IMR-90 (cell line): ENCODE measurements around the gene GNMT. TPM values are rescaled to one million over a fixed set of nuclear protein-coding genes. Genes with fewer than 3 reads are reported as not detected.

Experiments
- ATAC-seq: fragments of 200-7000 bp; cut with Tn5 transposase; 2 replicates; pipeline ENCODE4 v1.9.1; 2020; ENCODE audit warnings: low read depth, mild to moderate bottlenecking, moderate library complexity
- BruUV-seq: library from RNA; stranded (reverse); fragments of 400-500 nt; replicated peaks from 2 replicates; lab custom pipeline; 2021; lab: Mats Ljungman, UMichigan
- CTCF ChIA-PET: fragments of 300-600 bp; formaldehyde crosslinking; extraction: SDS; loops from one replicate; lab custom pipeline; 2021; ENCODE audit warnings: antibody characterized with exemption; lab: Yijun Ruan, JAX
- POLR2A ChIA-PET: fragments of 300-600 bp; sonication (Branson Sonifier 250); formaldehyde crosslinking; loops from one replicate; lab custom pipeline; 2022; ENCODE audit warnings: antibody characterized with exemption; ENCODE audit not compliant: unreplicated experiment; lab: Charles Lee
- DNase-seq: peaks from one replicate; pipeline ENCODE4 v3.0.0; 2013
- H2AFZ ChIP-seq: replicated peaks from 2 replicates; pipeline ENCODE3; 2013; ENCODE audit warnings: low read length, mild to moderate bottlenecking; ENCODE audit not compliant: poor library complexity
- H2AK5ac ChIP-seq: 2 replicates; pipeline ENCODE4 v1.6.1; 2013; ENCODE audit warnings: low read depth, low read length, inconsistent platforms
- H2AK9ac ChIP-seq: replicated peaks from 2 replicates; pipeline ENCODE3; 2013; ENCODE audit warnings: mild to moderate bottlenecking, low read depth, low read length, moderate library complexity; ENCODE audit not compliant: poor library complexity
- H2BK120ac ChIP-seq: 2 replicates; pipeline ENCODE4 v1.6.1; 2013; ENCODE audit warnings: low read depth, low read length, inconsistent platforms
- H2BK15ac ChIP-seq: 3 replicates; pipeline ENCODE4 v1.6.1; 2013; ENCODE audit warnings: low read depth, low read length, inconsistent platforms
- H2BK20ac ChIP-seq: 2 replicates; pipeline ENCODE4 v1.6.1; 2013; ENCODE audit warnings: low read depth, mild to moderate bottlenecking, inconsistent platforms, low read length, moderate library complexity
- H2BK5ac ChIP-seq: 2 replicates; pipeline ENCODE4 v1.6.1; 2013; ENCODE audit warnings: mild to moderate bottlenecking, low read depth, low read length, inconsistent platforms; ENCODE audit not compliant: poor library complexity, severe bottlenecking
- H3K14ac ChIP-seq: replicated peaks from 2 replicates; pipeline ENCODE4 v1.6.1; 2013; ENCODE audit warnings: low read depth, low read length, inconsistent platforms
- H3K18ac ChIP-seq: 2 replicates; pipeline ENCODE4 v1.6.1; 2013; ENCODE audit warnings: low read depth, low read length, control low read depth
- H3K23ac ChIP-seq: 2 replicates; pipeline ENCODE4 v1.6.1; 2013; ENCODE audit warnings: low read depth, low read length, inconsistent platforms
- H3K27ac ChIP-seq: 2 replicates; pipeline ENCODE4 v1.5.1; 2013; ENCODE audit warnings: mild to moderate bottlenecking, control low read depth, low read length; ENCODE audit not compliant: insufficient read depth
- H3K27me3 ChIP-seq: 2 replicates; pipeline ENCODE4 v1.6.1; 2013; ENCODE audit warnings: low read length; ENCODE audit not compliant: control insufficient read depth, insufficient read depth
- H3K36me3 ChIP-seq: 2 replicates; pipeline ENCODE4 v1.6.1; 2013; ENCODE audit warnings: low read length, mixed read lengths; ENCODE audit not compliant: control insufficient read depth, insufficient read depth
- H3K4ac ChIP-seq: 2 replicates; pipeline ENCODE4 v1.6.1; 2013; ENCODE audit warnings: low read depth, low read length, inconsistent platforms
- H3K4me1 ChIP-seq: 2 replicates; pipeline ENCODE4 v1.6.1; 2013; ENCODE audit warnings: low read length, mixed read lengths; ENCODE audit not compliant: control insufficient read depth, insufficient read depth
- H3K4me2 ChIP-seq: 2 replicates; pipeline ENCODE4 v1.6.1; 2013; ENCODE audit warnings: low read depth, mild to moderate bottlenecking, control low read depth, low read length, moderate library complexity
- H3K4me3 ChIP-seq: 2 replicates; pipeline ENCODE4 v1.5.1; 2013; ENCODE audit warnings: low read depth, mild to moderate bottlenecking, control low read depth, low read length, moderate library complexity; ENCODE audit not compliant: insufficient read depth
- H3K56ac ChIP-seq: 2 replicates; pipeline ENCODE4 v1.6.1; 2013; ENCODE audit warnings: low read length, inconsistent platforms; ENCODE audit not compliant: insufficient read depth; ENCODE audit errors: extremely low read depth
- H3K79me1 ChIP-seq, 2 experiments: 2 replicates each; pipeline ENCODE4 v1.6.1; 2013; ENCODE audit warnings: low read length in 2 of 2, inconsistent platforms in 1 of 2, low read depth in 1 of 2
- H3K9ac ChIP-seq: 2 replicates; pipeline ENCODE4 v1.6.1; 2013; ENCODE audit warnings: low read depth, low read length, control low read depth
- H3K9me1 ChIP-seq: 2 replicates; pipeline ENCODE4 v1.6.1; 2013; ENCODE audit warnings: low read length, inconsistent platforms; ENCODE audit not compliant: insufficient read depth
- H3K9me3 ChIP-seq: 2 replicates; pipeline ENCODE4 v1.6.1; 2013; ENCODE audit warnings: low read length; ENCODE audit not compliant: control insufficient read depth, insufficient read depth
- H4K20me1 ChIP-seq: 2 replicates; pipeline ENCODE4 v1.6.1; 2013; ENCODE audit warnings: low read length, inconsistent platforms; ENCODE audit not compliant: insufficient read depth
- H4K5ac ChIP-seq: 2 replicates; pipeline ENCODE4 v1.6.1; 2013; ENCODE audit warnings: mild to moderate bottlenecking, low read depth, low read length, control low read depth
- H4K8ac ChIP-seq, 2 experiments: 2 replicates each; pipeline ENCODE4 v1.6.1; 2013; ENCODE audit warnings: low read depth in 2 of 2, low read length in 2 of 2, control low read depth in 1 of 2, inconsistent platforms in 1 of 2
- H4K91ac ChIP-seq: 2 replicates; pipeline ENCODE4 v1.6.1; 2013; ENCODE audit warnings: low read depth, low read length, inconsistent platforms; ENCODE audit not compliant: insufficient read depth
- BHLHE40 ChIP-seq: fragments of 150-350 bp; IDR thresholded peaks from 2 replicates; pipeline ENCODE4 v1.6.1; 2016; ENCODE audit warnings: mild to moderate bottlenecking, low read depth, low read length
- FOS ChIP-seq: fragments of 150-350 bp; IDR thresholded peaks from 2 replicates; pipeline ENCODE4 v1.6.1; 2016; ENCODE audit warnings: low read depth, low read length
- MAZ ChIP-seq: IDR thresholded peaks from 2 replicates; pipeline ENCODE4 v1.6.1; 2012; ENCODE audit warnings: low read depth, mild to moderate bottlenecking, low read length, improper control_type of control experiment, moderate library complexity, borderline replicate concordance
- MXI1 ChIP-seq: IDR thresholded peaks from 2 replicates; pipeline ENCODE4 v1.6.1; 2012; ENCODE audit warnings: low read depth, mild to moderate bottlenecking, low read length, moderate library complexity, borderline replicate concordance
- POLR2A ChIP-seq: IDR thresholded peaks from 2 replicates; pipeline ENCODE4 v1.6.1; 2012; ENCODE audit warnings: mild to moderate bottlenecking, low read depth, low read length
- WGBS, 2 experiments: methylation state at CpG; one replicate each; pipeline versions ENCODE4 v1.1.5 to v1.1.7; 2013; ENCODE audit warnings: missing lambda C conversion rate in 2 of 2; ENCODE audit not compliant: insufficient read length in 1 of 2; ENCODE audit errors: extremely low coverage in 2 of 2; 5-methylcytosine and 5-hydroxymethylcytosine counted together
- dilution Hi-C: fragments of 300-500 bp; cut with HindIII; formaldehyde crosslinking; loops from one replicate; pipeline ENCODE4 v1.14.3; 2018; ENCODE audit warnings: low sequenced_read_pairs; ENCODE audit not compliant: unreplicated experiment
- in situ Hi-C: fragments of 300-500 bp; cut with MboI; formaldehyde crosslinking; loops from 3 replicates; pipeline ENCODE4 v1.14.3; 2019; ENCODE audit warnings: low sequenced_read_pairs, inconsistent platforms, mixed read lengths
- intact Hi-C: fragments of 100-400 bp; cut with micrococcal nuclease; formaldehyde crosslinking; loops from 2 replicates; pipeline ENCODE4 v1.10.0; 2022
- polyA plus RNA-seq, 3 experiments: library from polyadenylated mRNA; depleted of rRNA; stranded (reverse); fragments of >200 nt; gene quantifications; 2 replicates each; pipeline ENCODE4 v1.2.3, GENCODE V29; 2012; ENCODE audit warnings: low replicate concordance in 1 of 3
- total RNA-seq: library from RNA; depleted of rRNA; stranded (reverse); fragments of >200 nt; gene quantifications from 2 replicates; pipeline ENCODE4 v1.2.3, GENCODE V29; 2012
- TF ChIP-seq, protein P1 (sequence below): fragments of 150-350 bp; IDR thresholded peaks from 2 replicates; pipeline ENCODE4 v1.6.1; 2017; ENCODE audit warnings: mild to moderate bottlenecking, antibody characterized with exemption, low read length, low read depth
- TF ChIP-seq, protein P2 (sequence below): fragments of 150-350 bp; IDR thresholded peaks from 2 replicates; pipeline ENCODE4 v1.6.1; 2016; ENCODE audit warnings: low read depth, mild to moderate bottlenecking, low read length, moderate library complexity, borderline replicate concordance

Gene GNMT
- total and polyA plus RNA-seq, 2 of the 4 experiments (the other 2 are of a cell fraction): 0.36 TPM; not detected in 1

- TF ChIP-seq BHLHE40 (peak; percentile 87), MXI1 (peak; percentile 97), MAZ (no peak), FOS (peak; percentile 58), POLR2A (peak; percentile 56; the same call in 1 of the 2 replicates)
- TF ChIP-seq, protein P1, sequence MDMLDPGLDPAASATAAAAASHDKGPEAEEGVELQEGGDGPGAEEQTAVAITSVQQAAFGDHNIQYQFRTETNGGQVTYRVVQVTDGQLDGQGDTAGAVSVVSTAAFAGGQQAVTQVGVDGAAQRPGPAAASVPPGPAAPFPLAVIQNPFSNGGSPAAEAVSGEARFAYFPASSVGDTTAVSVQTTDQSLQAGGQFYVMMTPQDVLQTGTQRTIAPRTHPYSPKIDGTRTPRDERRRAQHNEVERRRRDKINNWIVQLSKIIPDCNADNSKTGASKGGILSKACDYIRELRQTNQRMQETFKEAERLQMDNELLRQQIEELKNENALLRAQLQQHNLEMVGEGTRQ: peak; percentile 86
- TF ChIP-seq, protein P2, sequence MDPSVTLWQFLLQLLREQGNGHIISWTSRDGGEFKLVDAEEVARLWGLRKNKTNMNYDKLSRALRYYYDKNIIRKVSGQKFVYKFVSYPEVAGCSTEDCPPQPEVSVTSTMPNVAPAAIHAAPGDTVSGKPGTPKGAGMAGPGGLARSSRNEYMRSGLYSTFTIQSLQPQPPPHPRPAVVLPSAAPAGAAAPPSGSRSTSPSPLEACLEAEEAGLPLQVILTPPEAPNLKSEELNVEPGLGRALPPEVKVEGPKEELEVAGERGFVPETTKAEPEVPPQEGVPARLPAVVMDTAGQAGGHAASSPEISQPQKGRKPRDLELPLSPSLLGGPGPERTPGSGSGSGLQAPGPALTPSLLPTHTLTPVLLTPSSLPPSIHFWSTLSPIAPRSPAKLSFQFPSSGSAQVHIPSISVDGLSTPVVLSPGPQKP: no peak
- peak within 1 kb of the TSS; percentile 92 for H2AK9ac ChIP-seq
- intact Hi-C loops: loop anchor here (2.0 kb wide), 1 partner anchor 50 kb away; the partner anchor contains the start of gene PEX6
- H2AFZ ChIP-seq: peak within 1 kb of the TSS; percentile 95
- H3K4ac ChIP-seq: peak within 1 kb of the TSS; percentile 88
- H3K9me1 ChIP-seq: 0 out of 2 replicates have a peak, but pooled peaks cover under 1% of the 10 kb centered on the region
- H3K56ac ChIP-seq: peak within 1 kb of the TSS; percentile 86
- no TSS peak for BruUV-seq
- peaks cover 26 to 36% of the 10 kb centered on the region in 2 experiments for H3K79me1 ChIP-seq
- H3K36me3 ChIP-seq: no peaks in the 10 kb centered on the region; the same call in 1 of the 2 replicates
- H2BK120ac ChIP-seq: peak within 1 kb of the TSS; percentile 21; the same call in 1 of the 2 replicates
- H4K8ac ChIP-seq: peak within 1 kb of the TSS; percentile 93 to 97
- H3K18ac ChIP-seq: peak within 1 kb of the TSS; percentile 65
- H2BK20ac ChIP-seq: 0 out of 2 replicates have a peak within 1 kb of the TSS, but pooled peaks have one; percentile 1
- peak within 1 kb of the TSS; percentile 69 for H3K9ac ChIP-seq
- peaks cover 7% of the 10 kb centered on the region for H3K4me1 ChIP-seq
- WGBS, 2 experiments: 0% methylated on average over 21 of the region's 63 CpGs; no CpG with 5 or more reads in 1 of the 2 experiments
- dilution Hi-C loops: no loop called here
- peak; percentile 98 for DNase-seq
- no peaks in the 10 kb centered on the region for H3K9me3 ChIP-seq
- H2AK5ac ChIP-seq: peak within 1 kb of the TSS; percentile 54; the same call in 1 of the 2 replicates
- H4K91ac ChIP-seq: peak within 1 kb of the TSS; percentile 49
- peaks cover 3% of the 10 kb centered on the region; the same call in 1 of the 2 replicates for H4K20me1 ChIP-seq
- no peaks in the 10 kb centered on the region for H3K27me3 ChIP-seq
- H3K4me3 ChIP-seq: peak within 1 kb of the TSS; percentile 74
- H3K27ac ChIP-seq: peak within 1 kb of the TSS; percentile 82
- CTCF ChIA-PET: interaction anchor here (0.5 kb wide), 1 partner anchor 173 kb away, joined by 3 read pairs; no protein-coding TSS in a partner anchor
- peak within 1 kb of the TSS; percentile 77 for H3K23ac ChIP-seq
- in situ Hi-C loops: no loop called here
- peak within 1 kb of the TSS; percentile 80 for H2BK5ac ChIP-seq
- H3K14ac ChIP-seq: peak within 1 kb of the TSS; percentile 82
- peak within 1 kb of the TSS; percentile 90 for H3K4me2 ChIP-seq
- ATAC-seq: peak; percentile 93
- H2BK15ac ChIP-seq: peak within 1 kb of the TSS; percentile 39; the same call in 1 of the 3 replicates
- POLR2A ChIA-PET: interaction anchor here (0.6 to 1.3 kb wide), 6 partner anchors 11 to 153 kb away, joined by 3 to 4 read pairs (median 4); partner anchors contain the start of genes PPP2R5D and RRP36
- peak within 1 kb of the TSS; percentile 90 for H4K5ac ChIP-seq
These were observed 31.4 kb upstream of the GNMT start, which contains the start of gene CNPY3 for GRCh38 chr6:42928986-42929820. CNPY3 (plus strand) TSS chr6:42929480; CDS start chr6:42929571, 91 bp downstream.
